Spleen (tissue), 11 donors: ENCODE results near the gene ENPP1. TPM values are rescaled to one million over a fixed set of nuclear protein-coding genes. Genes with fewer than 3 reads are reported as not detected.

Source experiments
- DNase-seq: peaks from one replicate; pipeline ENCODE4 v3.0.0-alpha.2; 2020
- H3K27ac ChIP-seq, 8 donors: fragments of 200-600 bp; sonication (generic) in 7 of 8; 1 replicate in 4 of 8; 2 replicates in 4 of 8; pipeline versions ENCODE4 v1.5.0 to v1.8.0; 2016 to 2021; ENCODE audit warnings: inconsistent platforms in 4 of 8, mild to moderate bottlenecking in 4 of 8, moderate library complexity in 1 of 8
- H3K27me3 ChIP-seq, 7 donors: fragments of 200-600 bp; sonication (generic) in 6 of 7; replicated peaks in 1 of 7; 1 replicate in 4 of 7; 2 replicates in 3 of 7; pipeline versions ENCODE4 v1.5.0 to v1.8.0; 2016 to 2021; ENCODE audit warnings: inconsistent platforms in 3 of 7, mild to moderate bottlenecking in 1 of 7
- H3K36me3 ChIP-seq, 6 donors: fragments of 200-600 bp; sonication (generic) in 5 of 6; 1 replicate in 4 of 6; 2 replicates in 2 of 6; pipeline versions ENCODE4 v1.5.0 to v1.8.0; 2016 to 2021; ENCODE audit warnings: inconsistent platforms in 2 of 6
- H3K4me1 ChIP-seq, 6 donors: fragments of 200-600 bp; sonication (generic) in 5 of 6; 1 replicate in 3 of 6; 2 replicates in 3 of 6; pipeline versions ENCODE4 v1.5.0 to v1.8.0; 2016 to 2021; ENCODE audit warnings: inconsistent platforms in 3 of 6
- H3K4me3 ChIP-seq, 8 donors: fragments of 200-600 bp; sonication (generic) in 7 of 8; 1 replicate in 4 of 8; 2 replicates in 4 of 8; pipeline versions ENCODE4 v1.5.0 to v1.8.0; 2016 to 2021; ENCODE audit warnings: inconsistent platforms in 4 of 8, mild to moderate bottlenecking in 4 of 8, moderate library complexity in 2 of 8
- H3K9me3 ChIP-seq, 8 donors: fragments of 200-600 bp; sonication (generic) in 7 of 8; 1 replicate in 4 of 8; 2 replicates in 4 of 8; pipeline versions ENCODE4 v1.5.0 to v1.8.0; 2016 to 2021; ENCODE audit warnings: inconsistent platforms in 4 of 8
- CTCF ChIP-seq, 11 experiments: fragments of 200-600 bp in 7 of 11; fragments of 450-650 bp in 4 of 11; sonication (generic) in 4 of 11; IDR thresholded peaks in 8 of 11; conservative IDR thresholded peaks in 3 of 11; 1 replicate in 7 of 11; 2 replicates in 4 of 11; pipeline versions ENCODE4 v1.4.0 to v1.8.0; 2016 to 2021; ENCODE audit warnings: antibody characterized with exemption in 11 of 11, inconsistent platforms in 4 of 11, mild to moderate bottlenecking in 1 of 11
- POLR2A ChIP-seq, 3 donors: fragments of 450-650 bp; IDR thresholded peaks; one replicate each; pipeline ENCODE4 v1.5.1; 2017; ENCODE audit warnings: antibody characterized with exemption in 3 of 3, mild to moderate bottlenecking in 1 of 3
- POLR2AphosphoS5 ChIP-seq, 3 donors: sonication (generic); formaldehyde crosslinking; IDR thresholded peaks; one replicate each; pipeline ENCODE4 v1.5.1; 2017; ENCODE audit warnings: antibody characterized with exemption in 3 of 3
- WGBS, 5 donors: extraction: QIAGEN DNeasy Blood & Tissue Kit in 3 of 5; methylation state at CpG; one replicate each; pipeline versions ENCODE4 v1.1.5 to v1.1.7; 2013 to 2018; 5-methylcytosine and 5-hydroxymethylcytosine counted together
- intact Hi-C: fragments of 100-400 bp; cut with DNase I; formaldehyde crosslinking; loops from one replicate; pipeline ENCODE4 v1.15.0; 2023; ENCODE audit warnings: low total_unique reads
- polyA plus RNA-seq, 3 donors: library from polyadenylated mRNA; stranded (reverse); fragments of 200-250 nt; gene quantifications; one replicate each; pipeline ENCODE4 v1.2.1, GENCODE V29; 2013
- total RNA-seq, 7 donors: library from RNA; depleted of rRNA in 3 of 7; stranded (reverse); fragments of >200 nt in 3 of 7; fragmentation: NEBNext Ultra II Directional in 4 of 7; extraction: Animal tissue kit (Norgen Biotek cat#: 25700) in 4 of 7; gene quantifications; one replicate each; pipeline versions ENCODE4 v1.1.0 to v1.2.1, GENCODE V29; 2016 to 2021
- donor health status: healthy with polysubstance abuse.
- donor health status: DM: no; HTN: no; CAD: no; lungs with moderate emphysema.
- donor health status: DM: no; HTN: no; CAD: no.
- donor health status: Bipolar disorder and iron deficiency.
- donor health status: healthy.
- donor health status: DM: no; HTN: no; CAD: no.
- donor health status: DM: yes; HTN: yes; CAD: no.

Gene ENPP1
- total and polyA plus RNA-seq, 10 donors = 0.46 to 10.6 (median 2.9) TPM

- no peak for DNase-seq
- TF ChIP-seq CTCF (IDR thresholded peaks at IDR 0.05 in 8 of 11, conservative IDR thresholded peaks at IDR 0.05 in 3 of 11) (no peak), POLR2AphosphoS5 (IDR thresholded peaks at IDR 0.05) (no peak)
- Histone ChIP-seq H3K36me3 (no peaks in the 10 kb centered on the region), H3K27ac (no peak overlapping the region), H3K4me3 (no peak overlapping the region), H3K27me3 (no peaks in the 10 kb centered on the region), H3K9me3 (no peaks in the 10 kb centered on the region), H3K4me1 (no peaks in the 10 kb centered on the region)
- intact Hi-C loops = no loop called here
- 52 to 79% (median 65%) methylated on average over 1 of the region's 1 CpG for WGBS, 5 donors
Measured at GRCh38 chr6:131867744-131868143, 59.9 kb downstream of the ENPP1 start.

GRCh38 chr6:131868836-131869235 is 61.0 kb downstream of the ENPP1 start:
- Histone ChIP-seq H3K9me3 (no peaks in the 10 kb centered on the region), H3K27ac (no peak overlapping the region), H3K4me1 (no peaks in the 10 kb centered on the region), H3K4me3 (no peak overlapping the region), H3K36me3 (no peaks in the 10 kb centered on the region), H3K27me3 (no peaks in the 10 kb centered on the region)
- 81 to 93% (median 87%) methylated on average over 3 of the region's 3 CpGs for WGBS, 5 donors
- TF ChIP-seq POLR2A (IDR thresholded peaks at IDR 0.05) = no peak
- TF ChIP-seq CTCF (IDR thresholded peaks at IDR 0.05 in 8 of 11, conservative IDR thresholded peaks at IDR 0.05 in 3 of 11) = no peak
- TF ChIP-seq POLR2AphosphoS5 (IDR thresholded peaks at IDR 0.05) = no peak
- intact Hi-C loops = no loop called here
- no peak for DNase-seq

- H3K4me3 ChIP-seq = no peak overlapping the region
- no peaks in the 10 kb centered on the region for H3K27me3 ChIP-seq
- no peaks in the 10 kb centered on the region for H3K9me3 ChIP-seq
- no peaks in the 10 kb centered on the region for H3K36me3 ChIP-seq
- no peak for DNase-seq
- TF ChIP-seq POLR2AphosphoS5 (IDR thresholded peaks at IDR 0.05) (no peak), CTCF (IDR thresholded peaks at IDR 0.05 in 8 of 11, conservative IDR thresholded peaks at IDR 0.05 in 3 of 11) (no peak), POLR2A (IDR thresholded peaks at IDR 0.05) (no peak)
- 54 to 85% (median 56%) methylated on average over 1 of the region's 1 CpG for WGBS, 5 donors
- intact Hi-C loops = no loop called here
- no peak overlapping the region for H3K27ac ChIP-seq
- no peaks in the 10 kb centered on the region for H3K4me1 ChIP-seq
Measured at GRCh38 chr6:131875647-131876046, 67.8 kb downstream of the ENPP1 start.

GRCh38 chr6:131876545-131876944 is 68.7 kb downstream of the ENPP1 start:
- no peak for TF ChIP-seq POLR2A (IDR thresholded peaks at IDR 0.05)
- no peak for TF ChIP-seq CTCF (IDR thresholded peaks at IDR 0.05 in 8 of 11, conservative IDR thresholded peaks at IDR 0.05 in 3 of 11)
- no peak for TF ChIP-seq POLR2AphosphoS5 (IDR thresholded peaks at IDR 0.05)
- intact Hi-C loops = no loop called here
- H3K27me3 ChIP-seq = no peaks in the 10 kb centered on the region
- no peak for DNase-seq
- no peaks in the 10 kb centered on the region for H3K4me1 ChIP-seq
- H3K4me3 ChIP-seq = no peak overlapping the region
- no peak overlapping the region for H3K27ac ChIP-seq
- H3K9me3 ChIP-seq = no peaks in the 10 kb centered on the region
- no peaks in the 10 kb centered on the region for H3K36me3 ChIP-seq
